Coronary artery (tissue), 2 donors: ENCODE measurements around the gene HTT.

Experiments
- DNase-seq: peaks from one replicate; pipeline ENCODE4 v3.0.0-alpha.2; 2017; ENCODE audit warnings: low spot score
- H3K27ac ChIP-seq, 2 donors: fragments of 200-600 bp; sonication (generic); one replicate each; pipeline ENCODE4 v1.5.1; 2016 to 2019
- H3K4me3 ChIP-seq: fragments of 200-600 bp; sonication (generic); 2 replicates; pipeline ENCODE4 v1.5.1; 2016; ENCODE audit warnings: mild to moderate bottlenecking, moderate library complexity
- CTCF ChIP-seq: fragments of 200-600 bp; sonication (generic); IDR thresholded peaks from one replicate; pipeline ENCODE4 v1.5.1; 2019; ENCODE audit warnings: antibody characterized with exemption

Gene HTT

GRCh38 chr4:3219761-3220475 is 145.4 kb downstream of the HTT start:
- TF ChIP-seq CTCF: no peak
- no peak for DNase-seq
- Histone ChIP-seq H3K27ac (no peak overlapping the region), H3K4me3 (no peak overlapping the region)

GRCh38 chr4:3220476-3221183 is 146.1 kb downstream of the HTT start:
- no peak for DNase-seq
- H3K27ac ChIP-seq: no peak overlapping the region

GRCh38 chr4:3221184-3221494 is 146.7 kb downstream of the HTT start:
- DNase-seq: no peak
- no peak for TF ChIP-seq CTCF
- Histone ChIP-seq H3K4me3 (no peak overlapping the region), H3K27ac (no peak overlapping the region)

More at GRCh38 chr4:3220476-3221183, 146.1 kb downstream of the HTT start:
- no peak for TF ChIP-seq CTCF
- no peak overlapping the region for H3K4me3 ChIP-seq

- no peak for DNase-seq
- Histone ChIP-seq H3K4me3 (no peak overlapping the region), H3K27ac (no peak overlapping the region)
- TF ChIP-seq CTCF: no peak
These were observed 147.5 kb downstream of the HTT start for GRCh38 chr4:3221996-3222395.

- TF ChIP-seq CTCF: no peak
- Histone ChIP-seq H3K4me3 (no peak overlapping the region), H3K27ac (no peak overlapping the region)
- DNase-seq: no peak
These were observed 148.9 kb downstream of the HTT start for GRCh38 chr4:3223346-3223745.

- Histone ChIP-seq H3K27ac (no peak overlapping the region), H3K4me3 (no peak overlapping the region)
- no peak for DNase-seq
- TF ChIP-seq CTCF: no peak
These were observed 149.7 kb downstream of the HTT start for GRCh38 chr4:3223956-3224748.
